GM12878 (cell line): ENCODE measurements around the gene HIVEP3.

Source experiments
- ATF7 ChIP-seq: fragments of 450-650 bp; IDR thresholded peaks from 2 replicates; pipeline ENCODE4 v1.6.1; 2016; ENCODE audit warnings: low read depth, mild to moderate bottlenecking
- CBX5 ChIP-seq: sonication (generic); IDR thresholded peaks from 2 replicates; pipeline ENCODE4 v1.6.1; 2016; ENCODE audit warnings: low read depth, moderate library complexity, mild to moderate bottlenecking, inconsistent platforms
- JUNB ChIP-seq: IDR thresholded peaks from 2 replicates; pipeline ENCODE4 v1.6.1; 2016; ENCODE audit warnings: antibody characterized with exemption, mild to moderate bottlenecking
- POLR2A ChIP-seq: IDR thresholded peaks from 2 replicates; pipeline ENCODE4 v1.6.1; 2011; ENCODE audit warnings: low read depth, mild to moderate bottlenecking, low read length
- SKIL ChIP-seq: fragments of 450-650 bp; IDR thresholded peaks from 2 replicates; pipeline ENCODE4 v1.6.1; 2017; ENCODE audit warnings: mild to moderate bottlenecking, low read depth, inconsistent platforms; ENCODE audit not compliant: poor library complexity, severe bottlenecking
- SP1 ChIP-seq: IDR thresholded peaks from one replicate; pipeline ENCODE4 v1.6.1; 2011; ENCODE audit warnings: low read depth, low read length
- TAF1 ChIP-seq: IDR thresholded peaks from 2 replicates; pipeline ENCODE4 v1.6.1; 2011; ENCODE audit warnings: mild to moderate bottlenecking, low read depth, low read length, borderline replicate concordance
- TCF3 ChIP-seq: IDR thresholded peaks from 2 replicates; pipeline ENCODE4 v1.6.1; 2012; ENCODE audit warnings: low read depth, mild to moderate bottlenecking, low read length, borderline replicate concordance; ENCODE audit not compliant: insufficient read depth
- ZNF622 ChIP-seq: fragments of 450-650 bp; IDR thresholded peaks from 2 replicates; pipeline ENCODE4 v1.6.1; 2017; ENCODE audit warnings: mild to moderate bottlenecking, inconsistent platforms
- TF ChIP-seq, protein P1 (sequence below), 3 experiments: IDR thresholded peaks in 2 of 3; conservative IDR thresholded peaks in 1 of 3; 2 replicates each; pipeline ENCODE4 v1.5.1; 2011; ENCODE audit warnings: low read depth in 3 of 3, low read length in 3 of 3, mild to moderate bottlenecking in 3 of 3, control low read depth in 2 of 3, moderate library complexity in 2 of 3, inconsistent platforms in 1 of 3, mixed read lengths in 1 of 3; ENCODE audit not compliant: control insufficient read depth in 2 of 3, insufficient read depth in 1 of 3; ENCODE audit errors: extremely low read depth in 1 of 3

GRCh38 chr1:41883507-41883906, 35.2 kb downstream of the HIVEP3 start:
- TF ChIP-seq, protein P1, sequence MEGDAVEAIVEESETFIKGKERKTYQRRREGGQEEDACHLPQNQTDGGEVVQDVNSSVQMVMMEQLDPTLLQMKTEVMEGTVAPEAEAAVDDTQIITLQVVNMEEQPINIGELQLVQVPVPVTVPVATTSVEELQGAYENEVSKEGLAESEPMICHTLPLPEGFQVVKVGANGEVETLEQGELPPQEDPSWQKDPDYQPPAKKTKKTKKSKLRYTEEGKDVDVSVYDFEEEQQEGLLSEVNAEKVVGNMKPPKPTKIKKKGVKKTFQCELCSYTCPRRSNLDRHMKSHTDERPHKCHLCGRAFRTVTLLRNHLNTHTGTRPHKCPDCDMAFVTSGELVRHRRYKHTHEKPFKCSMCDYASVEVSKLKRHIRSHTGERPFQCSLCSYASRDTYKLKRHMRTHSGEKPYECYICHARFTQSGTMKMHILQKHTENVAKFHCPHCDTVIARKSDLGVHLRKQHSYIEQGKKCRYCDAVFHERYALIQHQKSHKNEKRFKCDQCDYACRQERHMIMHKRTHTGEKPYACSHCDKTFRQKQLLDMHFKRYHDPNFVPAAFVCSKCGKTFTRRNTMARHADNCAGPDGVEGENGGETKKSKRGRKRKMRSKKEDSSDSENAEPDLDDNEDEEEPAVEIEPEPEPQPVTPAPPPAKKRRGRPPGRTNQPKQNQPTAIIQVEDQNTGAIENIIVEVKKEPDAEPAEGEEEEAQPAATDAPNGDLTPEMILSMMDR (IDR thresholded peaks at IDR 0.05 in 2 of 3, conservative IDR thresholded peaks at IDR 0.05 in 1 of 3; ENCODE audit: control insufficient read depth in 2 of 3, extremely low read depth in 1 of 3, insufficient read depth in 1 of 3, low read depth in 3 of 3, low read length in 3 of 3) = no peak
- no peak for TF ChIP-seq SP1
- no peak for TF ChIP-seq CBX5
- no peak for TF ChIP-seq ATF7
- no peak for TF ChIP-seq TAF1
- no peak for TF ChIP-seq ZNF622
- TF ChIP-seq JUNB = no peak
- no peak for TF ChIP-seq TCF3
- TF ChIP-seq SKIL = no peak
- no peak for TF ChIP-seq POLR2A
